Measurements from ENCODE around the gene MAT2A. TPM values are rescaled to one million over a fixed set of nuclear protein-coding genes. Genes with fewer than 3 reads are reported as not detected.

Gene MAT2A
- total and polyA plus RNA-seq, 9 of the 15 experiments (the other 6 are each of a cell fraction or from before 2014, with no cell fraction given): 130 to 1,027 (median 240) TPM

DNA sequence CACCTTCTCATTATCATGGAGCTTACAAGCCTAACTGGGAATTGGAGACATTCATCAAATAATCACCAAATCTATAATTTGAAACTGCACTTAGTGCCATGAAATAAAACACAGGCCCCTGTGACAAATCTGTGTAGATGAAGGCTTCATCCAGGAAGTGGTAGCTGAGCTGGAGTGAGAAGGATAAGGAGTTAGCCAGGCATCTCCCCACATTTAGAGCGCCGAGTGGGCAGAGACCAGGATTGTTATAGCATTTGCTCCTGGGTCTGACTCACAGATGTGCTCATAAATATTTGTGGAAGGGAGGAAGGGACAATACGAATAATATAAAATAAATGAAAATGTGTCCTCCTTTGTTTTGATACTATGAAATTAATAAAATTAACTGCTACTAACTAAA is 2.5 kb upstream of the MAT2A start:
- DNase-seq (ENCODE audit: extremely low read depth in 1 of 4, low spot score in 3 of 4) (no peak), ATAC-seq (no peak), FAIRE-seq (no peak)
- intact Hi-C loops (cut with micrococcal nuclease) (loop anchor here (5.0 kb wide), 1 partner anchor 99 kb away; no protein-coding TSS in a partner anchor), in situ Hi-C loops (cut with MboI) (no loop called here)
- no peak overlapping the region for H2AFZ ChIP-seq (ENCODE audit: low read depth, low read length)
- H3K4me3 ChIP-seq: no peak overlapping the region
- peaks cover 20% of the 10 kb centered on the region for H4K20me1 ChIP-seq (replicated peaks; ENCODE audit: control insufficient read depth, insufficient read depth, low read length)
- peaks cover 49% of the 10 kb centered on the region for H3K79me2 ChIP-seq (ENCODE audit: control insufficient read depth, insufficient read depth, low read length)
- H3K9ac ChIP-seq (ENCODE audit: insufficient read depth in 1 of 2, low read depth in 2 of 2, low read length in 2 of 2): peak overlapping the region in 1 of 2 experiments; percentile 100; a peak in 1 of 4 replicates
- CTCF ChIA-PET (ENCODE audit: low intra/inter-chr PET ratio): no interaction called here
- no peak overlapping the region for H3K4me2 ChIP-seq (ENCODE audit: insufficient read depth, low read length)
- H3K9me3 ChIP-seq (replicated peaks; ENCODE audit: control insufficient read depth, insufficient read depth, low read depth, low read length): no peaks in the 10 kb centered on the region
- no TSS peak for BruUV-seq (replicated peaks)
- peaks cover 21% of the 10 kb centered on the region for H3K36me3 ChIP-seq (ENCODE audit: control insufficient read depth, insufficient read depth, low read length)
- H3K27me3 ChIP-seq (ENCODE audit: control insufficient read depth in 2 of 2, insufficient read depth in 2 of 2, low read length in 2 of 2): no peaks in the 10 kb centered on the region
- POLR2A ChIA-PET: interaction anchor here (0.9 to 24.3 kb wide), 8 partner anchors 10 to 209 kb away, joined by 3 to 1576 read pairs (median 4); partner anchors contain the start of genes CAPG, SH2D6 and TGOLN2
- TF ChIP-seq, protein P1, sequence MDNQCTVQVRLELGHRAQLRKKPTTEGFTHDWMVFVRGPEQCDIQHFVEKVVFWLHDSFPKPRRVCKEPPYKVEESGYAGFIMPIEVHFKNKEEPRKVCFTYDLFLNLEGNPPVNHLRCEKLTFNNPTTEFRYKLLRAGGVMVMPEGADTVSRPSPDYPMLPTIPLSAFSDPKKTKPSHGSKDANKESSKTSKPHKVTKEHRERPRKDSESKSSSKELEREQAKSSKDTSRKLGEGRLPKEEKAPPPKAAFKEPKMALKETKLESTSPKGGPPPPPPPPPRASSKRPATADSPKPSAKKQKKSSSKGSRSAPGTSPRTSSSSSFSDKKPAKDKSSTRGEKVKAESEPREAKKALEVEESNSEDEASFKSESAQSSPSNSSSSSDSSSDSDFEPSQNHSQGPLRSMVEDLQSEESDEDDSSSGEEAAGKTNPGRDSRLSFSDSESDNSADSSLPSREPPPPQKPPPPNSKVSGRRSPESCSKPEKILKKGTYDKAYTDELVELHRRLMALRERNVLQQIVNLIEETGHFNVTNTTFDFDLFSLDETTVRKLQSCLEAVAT (IDR thresholded peaks at IDR 0.05): peak in 1 of 2 experiments; percentile 92; a peak in 2 of 4 replicates
- no peak for TF ChIP-seq NCOR1 (IDR thresholded peaks at IDR 0.05)
- no peak for TF ChIP-seq HMG20A (CRISPR knock-in tag; conservative IDR thresholded peaks at IDR 0.05)
- peak; percentile 95 for TF ChIP-seq ZBTB17 (CRISPR knock-in tag; IDR thresholded peaks at IDR 0.05)
- 82% methylated on average over 3 of the region's 3 CpGs for WGBS (ENCODE audit: insufficient coverage, low coverage, missing lambda C conversion rate)
- no peaks in the 10 kb centered on the region for H3K9me1 ChIP-seq (ENCODE audit: control insufficient read depth, insufficient read depth, low read length)
- H3K27ac ChIP-seq (ENCODE audit: extremely low read depth, low read depth, low read length): no peak overlapping the region
- peaks cover 9% of the 10 kb centered on the region in 2 experiments; a peak in 4 of 5 replicates for H3K4me1 ChIP-seq (replicated peaks in 1 of 2; ENCODE audit: control insufficient read depth in 2 of 2, insufficient read depth in 2 of 2, low read length in 2 of 2)

All from K562 (cell line).